Neuronal stem cell (in vitro differentiated cells): ENCODE data around the gene JAKMIP2.
"Not testable (repeated sequence)": the region's sequence is repeated elsewhere in the genome, so short reads cannot be mapped to it uniquely, and the experiment has no call there.

Source experiments
- DNase-seq: peaks from one replicate; pipeline ENCODE4 v3.0.0-alpha.2; 2013; ENCODE audit warnings: low spot score
- H2AFZ ChIP-seq: one replicate; pipeline ENCODE4 v1.6.1; 2013; ENCODE audit warnings: mild to moderate bottlenecking, low read length, inconsistent platforms
- H2AK5ac ChIP-seq: 2 replicates; pipeline ENCODE4 v1.6.1; 2013; ENCODE audit warnings: low read depth, mild to moderate bottlenecking, inconsistent platforms, low read length, moderate library complexity, mixed read lengths
- H2BK120ac ChIP-seq: 2 replicates; pipeline ENCODE4 v1.6.1; 2013; ENCODE audit warnings: low read depth, mild to moderate bottlenecking, inconsistent platforms, low read length, moderate library complexity, mixed read lengths
- H2BK12ac ChIP-seq: one replicate; pipeline ENCODE4 v1.6.1; 2013; ENCODE audit warnings: low read length, inconsistent platforms
- H2BK15ac ChIP-seq: 2 replicates; pipeline ENCODE4 v1.6.1; 2013; ENCODE audit warnings: mild to moderate bottlenecking, low read length, inconsistent platforms, mixed read lengths
- H2BK5ac ChIP-seq: one replicate; pipeline ENCODE4 v1.6.1; 2013; ENCODE audit warnings: inconsistent platforms, mild to moderate bottlenecking, low read length, moderate library complexity
- H3K14ac ChIP-seq: one replicate; pipeline ENCODE4 v1.6.1; 2013; ENCODE audit warnings: low read length, inconsistent platforms
- H3K18ac ChIP-seq: 2 replicates; pipeline ENCODE4 v1.6.1; 2013; ENCODE audit warnings: low read length, inconsistent platforms
- H3K23ac ChIP-seq: 2 replicates; pipeline ENCODE4 v1.6.1; 2013; ENCODE audit warnings: low read depth, mild to moderate bottlenecking, mixed read lengths, low read length, inconsistent platforms; ENCODE audit not compliant: poor library complexity
- H3K27ac ChIP-seq: replicated peaks from 3 replicates; pipeline ENCODE4 v1.5.1; 2013; ENCODE audit warnings: low read length, inconsistent platforms
- H3K27me3 ChIP-seq, 3 experiments: 2 replicates each; pipeline ENCODE4 v1.6.1; 2013; ENCODE audit warnings: low read length in 3 of 3, mild to moderate bottlenecking in 2 of 3, inconsistent platforms in 1 of 3, low read depth in 1 of 3, mixed read lengths in 1 of 3, moderate library complexity in 1 of 3; ENCODE audit not compliant: control insufficient read depth in 3 of 3, insufficient read depth in 3 of 3
- H3K36me3 ChIP-seq, 2 donors: replicated peaks in 1 of 2; 2 replicates each; pipeline ENCODE4 v1.6.1; 2013; ENCODE audit warnings: low read length in 2 of 2; ENCODE audit not compliant: control insufficient read depth in 2 of 2, insufficient read depth in 2 of 2
- H3K4ac ChIP-seq: 2 replicates; pipeline ENCODE4 v1.6.1; 2013; ENCODE audit warnings: inconsistent platforms, mild to moderate bottlenecking, low read length, moderate library complexity
- H3K4me1 ChIP-seq, 2 donors: 1 replicate in 1 of 2; 2 replicates in 1 of 2; pipeline ENCODE4 v1.6.1; 2013; ENCODE audit warnings: low read length in 2 of 2, low read depth in 1 of 2; ENCODE audit not compliant: control insufficient read depth in 2 of 2, insufficient read depth in 1 of 2
- H3K4me2 ChIP-seq: one replicate; pipeline ENCODE4 v1.6.1; 2013; ENCODE audit warnings: mild to moderate bottlenecking, low read length, inconsistent platforms; ENCODE audit not compliant: insufficient read depth, poor library complexity, severe bottlenecking
- H3K4me3 ChIP-seq, 2 donors: 2 replicates each; pipeline ENCODE4 v1.5.1; 2013; ENCODE audit warnings: low read length in 2 of 2, mild to moderate bottlenecking in 2 of 2, inconsistent platforms in 1 of 2, moderate library complexity in 1 of 2
- H3K79me1 ChIP-seq: one replicate; pipeline ENCODE4 v1.6.1; 2013; ENCODE audit warnings: low read depth, mild to moderate bottlenecking, inconsistent platforms, low read length, moderate library complexity
- H3K9ac ChIP-seq: one replicate; pipeline ENCODE4 v1.6.1; 2013; ENCODE audit warnings: mild to moderate bottlenecking, low read depth, low read length, inconsistent platforms; ENCODE audit not compliant: poor library complexity
- H3K9me3 ChIP-seq, 2 donors: replicated peaks in 1 of 2; 2 replicates each; pipeline versions ENCODE3 to v1.6.1; 2013; ENCODE audit warnings: low read length in 2 of 2, mild to moderate bottlenecking in 2 of 2, inconsistent platforms in 1 of 2, low read depth in 1 of 2, mixed read lengths in 1 of 2, moderate library complexity in 1 of 2; ENCODE audit not compliant: control insufficient read depth in 2 of 2, insufficient read depth in 1 of 2
- H4K8ac ChIP-seq: one replicate; pipeline ENCODE4 v1.6.1; 2013; ENCODE audit warnings: low read depth, mild to moderate bottlenecking, inconsistent platforms, low read length, moderate library complexity
- H4K91ac ChIP-seq: one replicate; pipeline ENCODE4 v1.6.1; 2013; ENCODE audit warnings: low read length, low read depth, mild to moderate bottlenecking, inconsistent platforms; ENCODE audit not compliant: poor library complexity
- WGBS, 2 donors: extraction: QIAGEN DNeasy Blood & Tissue Kit; methylation state at CpG; one replicate each; pipeline ENCODE4 v1.1.7; 2013; ENCODE audit warnings: missing lambda C conversion rate in 2 of 2, mixed read lengths in 1 of 2; ENCODE audit not compliant: insufficient read length in 2 of 2, insufficient replicate concordance in 1 of 2; ENCODE audit errors: extremely low coverage in 2 of 2; 5-methylcytosine and 5-hydroxymethylcytosine counted together

Gene JAKMIP2

GRCh38 chr5:147635882-147636728, 146.4 kb downstream of the JAKMIP2 start:
- no peak overlapping the region for H2BK12ac ChIP-seq
- H4K91ac ChIP-seq = no peak overlapping the region
- H2AK5ac ChIP-seq = no peak overlapping the region
- no peak for DNase-seq
- H3K36me3 ChIP-seq = peaks cover 12 to 70% of the 10 kb centered on the region in 2 donors
- no peaks in the 10 kb centered on the region for H3K9me3 ChIP-seq
- H2BK5ac ChIP-seq = no peak overlapping the region
- H3K4me2 ChIP-seq = no peak overlapping the region
- H3K23ac ChIP-seq = no peak overlapping the region
- H4K8ac ChIP-seq = no peak overlapping the region
- no peak overlapping the region for H3K9ac ChIP-seq
- no peak overlapping the region for H2AFZ ChIP-seq
- no peak overlapping the region for H3K18ac ChIP-seq
- no peaks in the 10 kb centered on the region for H3K4me1 ChIP-seq
- no peak overlapping the region for H3K4ac ChIP-seq
- H3K27ac ChIP-seq = no peak overlapping the region
- no peak overlapping the region for H2BK15ac ChIP-seq
- no peaks in the 10 kb centered on the region for H3K27me3 ChIP-seq
- no peak overlapping the region for H3K14ac ChIP-seq
- no CpG with 5 or more reads among the region's 15 CpGs for WGBS, 2 donors
- H3K79me1 ChIP-seq = no peaks in the 10 kb centered on the region
- H3K4me3 ChIP-seq = no peak overlapping the region
- H2BK120ac ChIP-seq = no peak overlapping the region

- not testable (repeated sequence) for H3K4ac ChIP-seq, H4K8ac ChIP-seq, H3K4me2 ChIP-seq, H3K14ac ChIP-seq, H3K18ac ChIP-seq, H3K4me3 ChIP-seq, DNase-seq, H3K27ac ChIP-seq, H3K27me3 ChIP-seq, H3K9ac ChIP-seq, H4K91ac ChIP-seq, H2BK12ac ChIP-seq, H2BK15ac ChIP-seq, H2BK5ac ChIP-seq, H2AK5ac ChIP-seq, H3K4me1 ChIP-seq, H3K23ac ChIP-seq, H2BK120ac ChIP-seq, H3K79me1 ChIP-seq, H3K9me3 ChIP-seq, H2AFZ ChIP-seq
- WGBS, 2 donors = no CpG with 5 or more reads among the region's 5 CpGs
- peaks cover 12 to 65% of the 10 kb centered on the region in 2 donors for H3K36me3 ChIP-seq
Measured at GRCh38 chr5:147635439-147635838, 147.1 kb downstream of the JAKMIP2 start.

GRCh38 chr5:147633173-147633572, 149.4 kb downstream of the JAKMIP2 start:
- peaks cover 9 to 56% of the 10 kb centered on the region in 2 donors for H3K36me3 ChIP-seq
- no peak overlapping the region for H4K8ac ChIP-seq
- H2BK120ac ChIP-seq = no peak overlapping the region
- H2BK12ac ChIP-seq = no peak overlapping the region
- H3K4me3 ChIP-seq = no peak overlapping the region
- H3K14ac ChIP-seq = no peak overlapping the region
- no peak overlapping the region for H2BK15ac ChIP-seq
- no peak overlapping the region for H3K27ac ChIP-seq
- no peak overlapping the region for H3K4me2 ChIP-seq
- H2AK5ac ChIP-seq = no peak overlapping the region
- H3K9ac ChIP-seq = no peak overlapping the region
- no peaks in the 10 kb centered on the region for H3K79me1 ChIP-seq
- H3K18ac ChIP-seq = no peak overlapping the region
- no peak overlapping the region for H3K23ac ChIP-seq
- H3K4me1 ChIP-seq = no peaks in the 10 kb centered on the region
- no peak for DNase-seq
- H2BK5ac ChIP-seq = no peak overlapping the region
- H3K9me3 ChIP-seq = no peaks in the 10 kb centered on the region
- no peak overlapping the region for H4K91ac ChIP-seq
- H2AFZ ChIP-seq = no peak overlapping the region
- H3K4ac ChIP-seq = no peak overlapping the region
- no peaks in the 10 kb centered on the region for H3K27me3 ChIP-seq

GRCh38 chr5:147631428-147632003, 151.0 kb downstream of the JAKMIP2 start:
- Histone ChIP-seq H3K4me1 (no peaks in the 10 kb centered on the region), H3K18ac (no peak overlapping the region), H3K23ac (no peak overlapping the region), H3K4me2 (no peak overlapping the region), H3K27ac (no peak overlapping the region), H2AK5ac (no peak overlapping the region), H2BK5ac (no peak overlapping the region), H3K9ac (no peak overlapping the region), H2BK15ac (no peak overlapping the region), H2AFZ (no peak overlapping the region), H3K36me3 (peaks cover 12 to 56% of the 10 kb centered on the region in 2 donors), H4K91ac (no peak overlapping the region), H2BK120ac (no peak overlapping the region), H2BK12ac (no peak overlapping the region), H4K8ac (no peak overlapping the region), H3K9me3 (peaks cover 0 to 1% of the 10 kb centered on the region in 2 donors), H3K4me3 (no peak overlapping the region), H3K79me1 (no peaks in the 10 kb centered on the region), H3K4ac (no peak overlapping the region), H3K27me3 (no peaks in the 10 kb centered on the region), H3K14ac (no peak overlapping the region)
- no CpG with 5 or more reads among the region's 4 CpGs for WGBS, 2 donors
- DNase-seq = no peak
